ENCODE data around the gene GDPD3.

Gene GDPD3

GRCh38 chr16:30108059-30108850, 5.1 kb downstream of the GDPD3 start:
- DNase-seq (ENCODE audit: low read depth) = no peak

GRCh38 chr16:30104492-30104891, 8.8 kb downstream of the GDPD3 start:
- peak; percentile 28 for DNase-seq (ENCODE audit: low read depth)
- no peak for TF ChIP-seq CTCF (IDR thresholded peaks at IDR 0.05; ENCODE audit: insufficient read depth, low read depth, low read length, missing control alignments)
- H3K4me3 ChIP-seq (ENCODE audit: low read length) = no peak overlapping the region

More at GRCh38 chr16:30108059-30108850, 5.1 kb downstream of the GDPD3 start:
- H3K4me3 ChIP-seq (ENCODE audit: low read length) = no peak overlapping the region
- no peak for TF ChIP-seq CTCF (IDR thresholded peaks at IDR 0.05; ENCODE audit: insufficient read depth, low read depth, low read length, missing control alignments)

GRCh38 chr16:30104090-30104489, 9.2 kb downstream of the GDPD3 start:
- no peak for DNase-seq (ENCODE audit: low read depth)
- H3K4me3 ChIP-seq (ENCODE audit: low read length) = no peak overlapping the region
- TF ChIP-seq CTCF (IDR thresholded peaks at IDR 0.05; ENCODE audit: insufficient read depth, low read depth, low read length, missing control alignments) = no peak

GRCh38 chr16:30096862-30097563, 16.3 kb downstream of the GDPD3 start:
- no peak for TF ChIP-seq CTCF (IDR thresholded peaks at IDR 0.05; ENCODE audit: insufficient read depth, low read depth, low read length, missing control alignments)
- H3K4me3 ChIP-seq (ENCODE audit: low read length) = no peak overlapping the region
- no peak for DNase-seq (ENCODE audit: low read depth)

GRCh38 chr16:30096105-30096861, 17.1 kb downstream of the GDPD3 start, which contains the start of gene YPEL3:
TSS of gene YPEL3 (minus strand) at chr16:30096213. CDS start at chr16:30095482, 731 bp downstream.
- peak; percentile 94 for DNase-seq (ENCODE audit: low read depth)
- peak within 1 kb of the TSS; percentile 79 for H3K4me3 ChIP-seq (ENCODE audit: low read length)
- TF ChIP-seq CTCF (IDR thresholded peaks at IDR 0.05; ENCODE audit: insufficient read depth, low read depth, low read length, missing control alignments) = no peak

- TF ChIP-seq CTCF (IDR thresholded peaks at IDR 0.05; ENCODE audit: insufficient read depth, low read depth, low read length, missing control alignments) = no peak
- H3K4me3 ChIP-seq (ENCODE audit: low read length) = peak overlapping the region; percentile 79
- DNase-seq (ENCODE audit: low read depth) = no peak
Measured at GRCh38 chr16:30095166-30096078, 17.9 kb downstream of the GDPD3 start.
